GM12872 (cell line): ENCODE results near the gene PLCG2.

Experiments
- TF ChIP-seq, protein P1 (sequence below): IDR thresholded peaks from 3 replicates; pipeline ENCODE4 v1.5.1; 2011; ENCODE audit warnings: low read depth, mild to moderate bottlenecking, low read length, moderate library complexity; ENCODE audit not compliant: insufficient read depth

Gene PLCG2

DNA sequence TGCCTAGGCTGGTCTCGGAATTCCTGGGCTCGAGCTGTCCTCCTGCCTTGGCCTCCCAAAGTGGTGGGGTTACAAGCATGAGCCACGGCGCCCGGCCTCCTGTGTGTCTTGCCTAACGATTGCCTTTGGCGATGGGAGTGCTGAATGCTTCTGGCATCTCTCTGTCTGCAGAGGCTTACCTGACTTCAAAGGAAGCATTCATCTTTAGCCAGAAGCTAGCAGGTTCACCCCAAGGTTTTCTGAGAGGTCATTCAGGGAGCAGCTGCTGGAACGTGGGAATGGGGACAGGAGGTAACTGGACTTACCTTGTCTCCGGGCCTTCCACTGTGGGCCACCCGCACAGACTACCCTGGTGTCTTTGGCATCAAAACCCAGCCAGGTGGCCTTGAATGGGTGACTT lies 54.7 kb downstream of the PLCG2 start:
- TF ChIP-seq, protein P1, sequence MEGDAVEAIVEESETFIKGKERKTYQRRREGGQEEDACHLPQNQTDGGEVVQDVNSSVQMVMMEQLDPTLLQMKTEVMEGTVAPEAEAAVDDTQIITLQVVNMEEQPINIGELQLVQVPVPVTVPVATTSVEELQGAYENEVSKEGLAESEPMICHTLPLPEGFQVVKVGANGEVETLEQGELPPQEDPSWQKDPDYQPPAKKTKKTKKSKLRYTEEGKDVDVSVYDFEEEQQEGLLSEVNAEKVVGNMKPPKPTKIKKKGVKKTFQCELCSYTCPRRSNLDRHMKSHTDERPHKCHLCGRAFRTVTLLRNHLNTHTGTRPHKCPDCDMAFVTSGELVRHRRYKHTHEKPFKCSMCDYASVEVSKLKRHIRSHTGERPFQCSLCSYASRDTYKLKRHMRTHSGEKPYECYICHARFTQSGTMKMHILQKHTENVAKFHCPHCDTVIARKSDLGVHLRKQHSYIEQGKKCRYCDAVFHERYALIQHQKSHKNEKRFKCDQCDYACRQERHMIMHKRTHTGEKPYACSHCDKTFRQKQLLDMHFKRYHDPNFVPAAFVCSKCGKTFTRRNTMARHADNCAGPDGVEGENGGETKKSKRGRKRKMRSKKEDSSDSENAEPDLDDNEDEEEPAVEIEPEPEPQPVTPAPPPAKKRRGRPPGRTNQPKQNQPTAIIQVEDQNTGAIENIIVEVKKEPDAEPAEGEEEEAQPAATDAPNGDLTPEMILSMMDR = no peak

DNA sequence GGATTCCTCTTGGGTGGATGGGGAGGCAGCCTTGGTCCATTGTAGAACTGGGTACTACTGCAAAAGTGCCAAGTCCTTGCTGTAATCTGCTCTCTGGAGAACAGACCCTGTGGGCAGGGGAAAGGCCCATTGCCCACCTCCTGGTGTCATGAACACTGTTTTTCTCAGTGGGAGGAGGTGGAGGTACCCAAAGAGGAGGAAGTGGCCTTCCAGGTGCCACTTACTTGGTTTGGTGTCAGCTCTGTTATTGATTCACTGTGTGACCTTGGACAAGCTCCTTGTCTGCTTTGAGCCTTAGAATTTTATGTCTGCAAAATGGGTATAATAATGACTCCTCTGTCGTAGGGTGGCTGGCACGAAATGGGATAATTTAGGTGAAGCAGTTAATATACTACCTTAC lies 55.8 kb downstream of the PLCG2 start:
- TF ChIP-seq, protein P1 = no peak

DNA sequence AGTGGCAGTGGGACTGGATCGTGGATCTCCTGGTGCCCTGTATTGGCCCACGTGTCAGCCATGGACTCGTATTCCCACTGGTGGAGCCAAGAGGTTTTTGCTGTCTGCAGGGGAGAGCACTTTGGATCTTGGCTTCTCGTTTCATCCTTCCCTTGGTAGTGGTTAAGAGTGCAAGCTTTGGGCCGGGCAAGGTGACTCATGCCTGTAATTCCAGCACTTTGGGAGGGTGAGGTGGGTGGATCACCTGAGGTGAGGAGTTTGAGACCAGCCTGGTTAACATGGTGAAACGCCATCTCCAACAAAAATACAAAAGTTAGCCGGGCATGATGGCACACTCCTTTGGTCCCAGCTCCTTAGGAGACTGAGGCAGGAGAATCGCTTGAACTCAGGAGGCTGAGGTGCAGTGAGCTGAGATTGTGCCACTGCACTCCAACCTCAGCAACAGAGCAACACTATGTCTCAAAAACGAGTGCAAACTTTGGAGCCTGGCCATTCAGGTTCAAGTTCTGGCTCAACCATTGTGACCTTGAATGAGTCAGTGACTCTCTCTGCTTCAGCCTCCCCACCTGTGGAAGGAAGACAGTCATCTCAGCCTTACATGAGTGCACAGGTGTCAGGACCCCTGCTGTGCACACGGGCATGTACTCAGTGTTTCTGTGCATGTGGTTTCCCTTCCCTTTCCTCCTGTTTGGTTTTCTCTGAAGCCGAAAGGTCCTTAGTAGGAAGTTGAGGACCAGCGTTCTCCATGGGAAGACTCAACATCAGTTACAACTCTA lies 57.4 kb downstream of the PLCG2 start:
- TF ChIP-seq, protein P1 = no peak

DNA sequence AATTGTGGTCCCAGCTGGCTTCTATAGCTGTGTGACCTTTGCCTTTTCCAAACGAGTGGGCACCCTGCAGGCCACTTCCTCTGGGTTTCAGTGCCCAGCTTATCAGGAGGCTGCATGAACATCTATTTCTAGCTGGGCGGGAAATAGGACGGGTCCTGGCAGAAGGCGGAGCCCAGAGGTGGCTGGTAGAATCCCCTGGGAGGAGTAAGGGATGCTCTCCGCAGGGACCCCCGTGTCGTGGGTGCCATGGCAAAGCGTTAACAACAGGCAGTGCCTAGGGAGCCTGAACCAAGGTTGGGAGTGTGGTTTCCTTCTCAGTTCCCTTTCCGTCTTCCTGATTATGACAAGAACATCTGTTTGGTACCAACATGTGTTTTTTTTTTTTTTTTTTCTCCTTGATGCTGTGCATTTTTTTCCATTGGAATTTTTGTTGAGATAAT lies 58.2 kb downstream of the PLCG2 start:
- TF ChIP-seq, protein P1 = no peak

DNA sequence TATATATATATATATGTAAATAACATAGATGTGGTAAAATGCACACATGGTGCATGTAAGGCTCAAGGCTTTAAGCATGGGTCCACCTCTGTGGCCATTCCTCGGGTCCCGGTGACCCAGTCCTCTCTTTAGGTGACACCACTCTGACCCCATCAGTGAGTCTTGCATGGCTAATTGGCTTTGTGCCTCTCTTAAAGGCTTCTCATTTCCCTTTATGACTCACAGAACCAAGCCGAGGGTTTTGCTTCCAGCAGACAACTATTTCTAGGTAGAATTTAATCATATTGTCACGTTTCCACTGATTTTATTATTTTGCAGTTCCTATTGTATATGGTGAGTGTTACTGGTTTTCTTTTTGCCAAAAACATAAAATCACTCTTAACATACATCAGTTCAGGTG lies 59.7 kb downstream of the PLCG2 start:
- TF ChIP-seq, protein P1 = no peak

DNA sequence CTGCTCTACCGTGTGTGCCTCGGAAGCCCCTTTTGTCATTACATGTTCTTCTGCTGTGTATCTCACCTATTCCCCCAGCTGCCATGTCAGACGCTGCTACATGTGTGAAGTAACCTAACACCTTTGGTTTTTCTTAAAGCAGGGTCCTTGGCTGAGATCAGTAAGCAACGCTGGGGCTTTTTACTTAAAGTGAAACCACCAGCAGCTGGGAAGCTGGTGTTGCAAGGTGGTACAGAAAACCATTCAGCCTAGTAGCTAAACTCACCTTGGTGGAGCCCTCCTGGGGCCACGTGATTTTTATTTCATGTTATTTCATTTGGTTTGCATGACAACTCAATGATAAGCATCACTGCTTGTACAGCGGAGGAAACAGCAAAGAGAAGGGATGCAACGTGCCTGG lies 62.6 kb downstream of the PLCG2 start:
- TF ChIP-seq, protein P1 = no peak

DNA sequence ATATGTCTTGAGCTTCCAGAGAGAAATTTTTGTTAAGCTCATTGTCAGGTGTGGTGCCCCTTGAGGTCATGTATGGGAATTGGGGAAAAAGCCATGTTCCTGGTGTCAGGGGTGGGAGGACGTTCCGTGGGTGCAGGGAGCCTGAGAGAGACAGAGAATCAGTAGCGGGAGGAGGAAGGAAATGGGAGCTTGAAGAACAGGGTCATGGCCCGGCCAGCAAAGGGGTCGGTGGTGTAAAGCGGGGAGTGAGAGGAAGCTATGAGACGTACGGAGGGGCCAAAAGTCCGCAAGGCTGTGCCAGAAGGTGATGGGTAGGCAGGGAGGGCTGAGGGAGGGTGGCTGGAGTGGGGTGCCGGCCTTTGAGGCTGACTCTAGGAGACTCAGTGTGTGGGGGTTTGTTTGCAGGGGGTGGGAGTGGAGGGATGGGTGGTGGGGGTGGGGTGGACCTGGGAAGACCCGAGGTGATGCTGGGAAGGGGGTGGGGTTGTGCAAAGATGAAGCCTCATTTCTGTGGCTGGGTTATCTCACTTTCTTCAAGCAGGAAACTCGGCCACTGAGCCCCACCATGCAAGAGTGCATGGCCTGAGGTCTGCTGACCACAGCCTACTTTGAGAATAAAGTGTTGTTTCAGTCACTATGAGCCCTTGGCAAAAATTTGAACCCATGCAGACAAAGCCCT lies 63.6 kb downstream of the PLCG2 start:
- TF ChIP-seq, protein P1 = peak; percentile 27; the same call in 1 of the 3 replicates
